Esophagus squamous epithelium (tissue), 5 donors: ENCODE data around the gene PEAK1. TPM values are rescaled to one million over a fixed set of nuclear protein-coding genes. Genes with fewer than 3 reads are reported as not detected.

Experiments used
- DNase-seq: peaks from one replicate; lab custom pipeline; 2025; lab: John Stamatoyannopoulos, UW
- H3K27ac ChIP-seq, 4 donors: fragments of 200-600 bp; sonication (generic); one replicate each; pipeline ENCODE4 v1.5.1; 2016 to 2019; ENCODE audit warnings: mild to moderate bottlenecking in 1 of 4
- H3K27me3 ChIP-seq, 4 donors: fragments of 200-600 bp; sonication (generic); 1 replicate in 3 of 4; 2 replicates in 1 of 4; pipeline versions ENCODE4 v1.5.1 to v1.6.0; 2017 to 2021; ENCODE audit warnings: antibody characterized with exemption in 1 of 4
- H3K36me3 ChIP-seq, 3 donors: fragments of 200-600 bp; sonication (generic); one replicate each; pipeline ENCODE4 v1.5.1; 2016 to 2019
- H3K4me1 ChIP-seq, 3 donors: fragments of 200-600 bp; sonication (generic); one replicate each; pipeline ENCODE4 v1.5.1; 2017 to 2019
- H3K4me3 ChIP-seq, 4 donors: fragments of 200-600 bp; sonication (generic); 1 replicate in 3 of 4; 2 replicates in 1 of 4; pipeline ENCODE4 v1.5.1; 2016 to 2019; ENCODE audit warnings: mild to moderate bottlenecking in 2 of 4, moderate library complexity in 1 of 4
- H3K9me3 ChIP-seq, 3 donors: fragments of 200-600 bp; sonication (generic); one replicate each; pipeline ENCODE4 v1.5.1; 2016 to 2019
- POLR2A ChIP-seq, 4 donors: fragments of 450-650 bp; IDR thresholded peaks; one replicate each; pipeline ENCODE4 v1.6.1; 2017; ENCODE audit warnings: antibody characterized with exemption in 4 of 4, mild to moderate bottlenecking in 4 of 4, moderate library complexity in 3 of 4
- WGBS, 2 donors: methylation state at CpG; one replicate each; pipeline ENCODE4 v1.1.5; 2018; 5-methylcytosine and 5-hydroxymethylcytosine counted together
- intact Hi-C: fragments of 100-400 bp; cut with DNase I; formaldehyde crosslinking; loops from one replicate; pipeline ENCODE4 v1.15.0; 2022
- total RNA-seq, 4 donors: library from RNA; depleted of rRNA; stranded (reverse); fragments of >200 nt; gene quantifications; one replicate each; pipeline ENCODE4 v1.1.0, GENCODE V29; 2016
- TF ChIP-seq, protein P1 (sequence below), 6 experiments: fragments of 450-650 bp in 4 of 6; fragments of 200-600 bp in 2 of 6; sonication (generic) in 2 of 6; IDR thresholded peaks; one replicate each; pipeline ENCODE4 v1.5.1; 2016 to 2019; ENCODE audit warnings: antibody characterized with exemption in 6 of 6, mild to moderate bottlenecking in 4 of 6, moderate library complexity in 4 of 6
- donor health status: DM: yes; HTN: yes; CAD: no.

The PEAK1 gene
- total RNA-seq, 4 donors from 2014 or later: 8.6 to 47.3 (median 14.0) TPM

DNA sequence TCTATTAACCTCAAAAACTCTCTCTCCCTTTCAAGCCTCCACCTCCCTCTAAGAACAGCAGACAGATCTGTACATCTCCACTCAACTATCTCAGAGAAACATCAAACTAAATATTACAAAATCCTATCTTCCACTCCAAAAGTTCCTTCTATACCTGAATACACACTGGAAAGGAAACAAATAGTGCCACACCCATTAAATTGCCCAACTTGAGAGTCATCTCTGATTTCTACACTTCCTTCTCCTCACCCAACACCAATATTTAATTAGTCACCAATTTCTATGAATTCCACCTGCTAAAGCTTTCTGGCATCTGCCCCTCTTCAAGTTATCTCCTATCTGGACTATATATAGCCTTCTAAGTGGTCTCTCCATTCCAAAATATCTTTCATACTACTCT lies 65.8 kb downstream of the PEAK1 start:
- no peak for DNase-seq
- intact Hi-C loops: no loop called here
- TF ChIP-seq, protein P1, sequence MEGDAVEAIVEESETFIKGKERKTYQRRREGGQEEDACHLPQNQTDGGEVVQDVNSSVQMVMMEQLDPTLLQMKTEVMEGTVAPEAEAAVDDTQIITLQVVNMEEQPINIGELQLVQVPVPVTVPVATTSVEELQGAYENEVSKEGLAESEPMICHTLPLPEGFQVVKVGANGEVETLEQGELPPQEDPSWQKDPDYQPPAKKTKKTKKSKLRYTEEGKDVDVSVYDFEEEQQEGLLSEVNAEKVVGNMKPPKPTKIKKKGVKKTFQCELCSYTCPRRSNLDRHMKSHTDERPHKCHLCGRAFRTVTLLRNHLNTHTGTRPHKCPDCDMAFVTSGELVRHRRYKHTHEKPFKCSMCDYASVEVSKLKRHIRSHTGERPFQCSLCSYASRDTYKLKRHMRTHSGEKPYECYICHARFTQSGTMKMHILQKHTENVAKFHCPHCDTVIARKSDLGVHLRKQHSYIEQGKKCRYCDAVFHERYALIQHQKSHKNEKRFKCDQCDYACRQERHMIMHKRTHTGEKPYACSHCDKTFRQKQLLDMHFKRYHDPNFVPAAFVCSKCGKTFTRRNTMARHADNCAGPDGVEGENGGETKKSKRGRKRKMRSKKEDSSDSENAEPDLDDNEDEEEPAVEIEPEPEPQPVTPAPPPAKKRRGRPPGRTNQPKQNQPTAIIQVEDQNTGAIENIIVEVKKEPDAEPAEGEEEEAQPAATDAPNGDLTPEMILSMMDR (IDR thresholded peaks at IDR 0.05): no peak
- no peak for TF ChIP-seq POLR2A (IDR thresholded peaks at IDR 0.05)
- H3K4me3 ChIP-seq: no peak overlapping the region
- H3K9me3 ChIP-seq: no peaks in the 10 kb centered on the region
- no peaks in the 10 kb centered on the region for H3K36me3 ChIP-seq
- no peaks in the 10 kb centered on the region for H3K27me3 ChIP-seq
- H3K27ac ChIP-seq: no peak overlapping the region
- H3K4me1 ChIP-seq: peaks cover 0 to 7% (median 6%) of the 10 kb centered on the region in 3 donors

DNA sequence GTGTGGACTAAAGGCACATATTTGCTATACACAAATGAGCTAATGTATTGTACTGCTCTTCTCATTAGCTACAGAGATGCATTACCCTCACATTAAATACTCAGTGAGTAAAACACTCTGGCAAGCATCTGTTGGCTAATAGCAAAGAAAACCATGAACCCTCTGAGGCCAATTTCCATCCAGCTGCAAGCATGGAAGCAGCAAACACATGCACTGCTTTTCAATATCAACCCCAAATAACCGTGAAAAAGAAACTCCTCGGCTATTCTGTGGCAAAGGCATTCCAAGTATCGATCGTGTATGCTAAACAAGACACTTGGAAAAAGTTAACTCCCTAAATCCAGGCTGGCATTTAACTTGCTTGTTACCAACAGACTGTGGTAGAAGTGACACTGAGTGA lies 67.0 kb downstream of the PEAK1 start:
- TF ChIP-seq, protein P1 (IDR thresholded peaks at IDR 0.05): no peak
- no peak for TF ChIP-seq POLR2A (IDR thresholded peaks at IDR 0.05)
- no peaks in the 10 kb centered on the region for H3K36me3 ChIP-seq
- peaks cover 0 to 7% (median 6%) of the 10 kb centered on the region in 3 donors for H3K4me1 ChIP-seq
- DNase-seq: no peak
- WGBS, 2 donors: 48 to 61% methylated on average over 4 of the region's 4 CpGs
- intact Hi-C loops: no loop called here
- H3K27ac ChIP-seq: no peak overlapping the region
- H3K27me3 ChIP-seq: no peaks in the 10 kb centered on the region
- no peaks in the 10 kb centered on the region for H3K9me3 ChIP-seq
- H3K4me3 ChIP-seq: no peak overlapping the region

DNA sequence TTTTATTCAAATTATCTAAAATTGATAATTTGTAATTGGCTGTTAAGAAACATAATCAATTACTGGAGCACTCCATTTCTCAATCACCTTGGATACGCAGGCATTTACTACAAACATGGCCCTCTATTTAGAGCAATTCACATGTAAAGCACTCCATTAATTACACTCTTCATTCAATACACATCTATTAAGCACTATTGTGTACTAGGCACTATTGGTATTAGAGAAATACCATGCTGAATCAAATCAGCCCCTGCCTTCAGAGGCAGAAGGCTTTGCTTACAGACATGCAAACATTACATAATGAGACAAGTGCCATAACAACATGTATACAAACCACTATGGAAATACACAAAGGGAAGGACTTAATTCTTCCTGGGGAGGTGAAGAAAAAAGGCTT lies 69.1 kb downstream of the PEAK1 start:
- TF ChIP-seq, protein P1 (IDR thresholded peaks at IDR 0.05): no peak
- TF ChIP-seq POLR2A (IDR thresholded peaks at IDR 0.05): no peak
- no peaks in the 10 kb centered on the region for H3K36me3 ChIP-seq
- H3K27ac ChIP-seq: no peak overlapping the region
- peaks cover 0 to 7% (median 6%) of the 10 kb centered on the region in 3 donors for H3K4me1 ChIP-seq
- WGBS, 2 donors: 95 to 96% methylated on average over 1 of the region's 1 CpG
- H3K4me3 ChIP-seq: no peak overlapping the region
- intact Hi-C loops: no loop called here
- DNase-seq: no peak
- H3K27me3 ChIP-seq: no peaks in the 10 kb centered on the region
- no peaks in the 10 kb centered on the region for H3K9me3 ChIP-seq

DNA sequence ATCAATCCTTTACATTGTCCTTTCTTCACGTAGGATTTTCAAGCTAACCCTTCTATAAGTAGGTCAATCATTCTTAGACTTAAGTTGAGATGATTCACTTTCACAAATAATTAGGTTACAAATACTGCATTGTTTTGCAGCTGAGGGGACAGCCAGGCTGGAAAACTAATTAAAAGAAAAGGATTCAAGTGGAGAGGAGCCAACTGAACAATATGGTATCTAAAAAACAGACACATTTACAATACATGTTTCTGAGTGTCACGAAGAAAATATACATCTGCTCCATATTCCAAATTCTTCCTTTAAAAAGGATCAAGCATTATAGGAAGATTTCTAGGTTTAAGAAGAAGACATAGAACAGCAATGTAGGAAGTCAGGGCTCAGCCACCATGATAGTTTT lies 70.2 kb downstream of the PEAK1 start:
- Histone ChIP-seq H3K4me3 (no peak overlapping the region), H3K9me3 (no peaks in the 10 kb centered on the region), H3K36me3 (no peaks in the 10 kb centered on the region), H3K27ac (no peak overlapping the region), H3K4me1 (peaks cover 0 to 7% (median 6%) of the 10 kb centered on the region in 3 donors), H3K27me3 (no peaks in the 10 kb centered on the region)
- WGBS, 2 donors: 70 to 88% methylated on average over 2 of the region's 2 CpGs
- intact Hi-C loops: no loop called here
- TF ChIP-seq POLR2A (IDR thresholded peaks at IDR 0.05): no peak
- TF ChIP-seq, protein P1 (IDR thresholded peaks at IDR 0.05): no peak
- no peak for DNase-seq

DNA sequence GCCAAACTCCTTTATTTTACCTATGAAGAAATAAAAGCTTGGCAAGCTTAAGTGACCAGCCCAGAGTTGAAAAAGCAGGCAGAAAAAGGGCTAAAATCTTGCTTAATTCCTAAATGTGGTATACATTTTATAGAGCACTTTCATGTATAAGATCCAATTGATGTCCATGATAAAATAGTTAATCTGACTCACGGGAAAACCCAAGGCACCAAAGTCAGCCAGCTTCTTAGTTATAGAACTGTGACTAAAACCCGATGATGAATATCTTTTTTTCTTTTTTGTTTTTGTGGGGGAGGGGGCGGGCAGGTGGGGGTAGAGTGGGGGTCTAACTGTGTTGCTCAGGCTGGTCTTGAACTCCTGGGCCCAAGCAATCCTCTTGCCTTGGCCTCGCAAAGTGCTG lies 71.4 kb downstream of the PEAK1 start:
- no peak overlapping the region for H3K4me3 ChIP-seq
- no peaks in the 10 kb centered on the region for H3K4me1 ChIP-seq
- no peaks in the 10 kb centered on the region for H3K9me3 ChIP-seq
- H3K27ac ChIP-seq: no peak overlapping the region
- H3K36me3 ChIP-seq: no peaks in the 10 kb centered on the region
- intact Hi-C loops: no loop called here
- H3K27me3 ChIP-seq: no peaks in the 10 kb centered on the region
- no peak for DNase-seq
- TF ChIP-seq, protein P1 (IDR thresholded peaks at IDR 0.05): no peak
- no peak for TF ChIP-seq POLR2A (IDR thresholded peaks at IDR 0.05)
- 91% methylated on average over 4 of the region's 4 CpGs for WGBS, 2 donors
